Measurements from ENCODE around the gene KDM8. TPM values are rescaled to one million over a fixed set of nuclear protein-coding genes. Genes with fewer than 3 reads are reported as not detected.

Gene KDM8
- total and polyA plus RNA-seq, 9 of the 15 experiments (the other 6 are each of a cell fraction or from before 2014, with no cell fraction given): 0.61 to 9.1 (median 5.4) TPM

DNA sequence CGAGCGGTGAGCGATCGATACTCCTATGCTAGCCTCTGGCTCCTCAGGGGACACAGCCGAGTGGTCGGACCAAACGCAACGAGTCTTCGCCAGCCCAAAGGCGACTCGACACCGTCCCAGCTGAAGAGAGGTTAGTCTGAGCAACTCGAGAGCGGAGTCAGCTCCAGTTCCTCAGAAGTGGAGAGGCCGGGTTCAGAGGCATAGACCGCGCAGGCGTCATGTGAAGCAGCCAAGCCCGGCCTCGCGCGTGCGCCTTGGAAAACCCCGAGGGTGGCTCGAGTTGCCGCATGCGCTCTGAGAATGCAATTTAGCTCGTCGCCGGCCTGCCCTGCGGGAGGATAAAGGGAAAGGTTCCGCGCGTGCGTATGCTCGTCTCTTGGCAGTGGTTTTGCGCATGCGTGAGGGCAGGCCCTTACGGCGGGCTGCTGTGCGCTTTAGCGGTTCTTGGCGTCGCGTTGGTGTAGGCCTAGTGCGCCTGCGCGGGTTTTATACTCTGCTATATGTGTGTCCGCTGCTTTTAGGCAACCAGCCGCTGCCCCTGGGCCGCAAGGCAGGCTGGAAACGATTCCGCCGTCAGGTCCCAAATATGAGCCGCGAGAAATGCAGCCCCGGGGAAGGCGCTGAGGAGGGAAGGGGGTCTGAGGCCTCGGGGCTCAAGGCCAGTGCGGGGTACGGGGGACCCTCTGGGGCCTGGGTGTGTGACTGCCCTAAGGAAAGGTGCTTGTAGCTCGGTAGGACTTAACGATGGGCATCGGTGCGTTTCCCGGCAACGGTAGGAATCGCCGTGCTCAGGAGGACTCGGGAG lies at the start of gene KDM8 (continued):
- TF ChIP-seq, protein P1, sequence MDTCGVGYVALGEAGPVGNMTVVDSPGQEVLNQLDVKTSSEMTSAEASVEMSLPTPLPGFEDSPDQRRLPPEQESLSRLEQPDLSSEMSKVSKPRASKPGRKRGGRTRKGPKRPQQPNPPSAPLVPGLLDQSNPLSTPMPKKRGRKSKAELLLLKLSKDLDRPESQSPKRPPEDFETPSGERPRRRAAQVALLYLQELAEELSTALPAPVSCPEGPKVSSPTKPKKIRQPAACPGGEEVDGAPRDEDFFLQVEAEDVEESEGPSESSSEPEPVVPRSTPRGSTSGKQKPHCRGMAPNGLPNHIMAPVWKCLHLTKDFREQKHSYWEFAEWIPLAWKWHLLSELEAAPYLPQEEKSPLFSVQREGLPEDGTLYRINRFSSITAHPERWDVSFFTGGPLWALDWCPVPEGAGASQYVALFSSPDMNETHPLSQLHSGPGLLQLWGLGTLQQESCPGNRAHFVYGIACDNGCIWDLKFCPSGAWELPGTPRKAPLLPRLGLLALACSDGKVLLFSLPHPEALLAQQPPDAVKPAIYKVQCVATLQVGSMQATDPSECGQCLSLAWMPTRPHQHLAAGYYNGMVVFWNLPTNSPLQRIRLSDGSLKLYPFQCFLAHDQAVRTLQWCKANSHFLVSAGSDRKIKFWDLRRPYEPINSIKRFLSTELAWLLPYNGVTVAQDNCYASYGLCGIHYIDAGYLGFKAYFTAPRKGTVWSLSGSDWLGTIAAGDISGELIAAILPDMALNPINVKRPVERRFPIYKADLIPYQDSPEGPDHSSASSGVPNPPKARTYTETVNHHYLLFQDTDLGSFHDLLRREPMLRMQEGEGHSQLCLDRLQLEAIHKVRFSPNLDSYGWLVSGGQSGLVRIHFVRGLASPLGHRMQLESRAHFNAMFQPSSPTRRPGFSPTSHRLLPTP (IDR thresholded peaks at IDR 0.05; ENCODE audit: borderline replicate concordance, extremely low read depth, insufficient read length): no peak
- TF ChIP-seq, protein P2, sequence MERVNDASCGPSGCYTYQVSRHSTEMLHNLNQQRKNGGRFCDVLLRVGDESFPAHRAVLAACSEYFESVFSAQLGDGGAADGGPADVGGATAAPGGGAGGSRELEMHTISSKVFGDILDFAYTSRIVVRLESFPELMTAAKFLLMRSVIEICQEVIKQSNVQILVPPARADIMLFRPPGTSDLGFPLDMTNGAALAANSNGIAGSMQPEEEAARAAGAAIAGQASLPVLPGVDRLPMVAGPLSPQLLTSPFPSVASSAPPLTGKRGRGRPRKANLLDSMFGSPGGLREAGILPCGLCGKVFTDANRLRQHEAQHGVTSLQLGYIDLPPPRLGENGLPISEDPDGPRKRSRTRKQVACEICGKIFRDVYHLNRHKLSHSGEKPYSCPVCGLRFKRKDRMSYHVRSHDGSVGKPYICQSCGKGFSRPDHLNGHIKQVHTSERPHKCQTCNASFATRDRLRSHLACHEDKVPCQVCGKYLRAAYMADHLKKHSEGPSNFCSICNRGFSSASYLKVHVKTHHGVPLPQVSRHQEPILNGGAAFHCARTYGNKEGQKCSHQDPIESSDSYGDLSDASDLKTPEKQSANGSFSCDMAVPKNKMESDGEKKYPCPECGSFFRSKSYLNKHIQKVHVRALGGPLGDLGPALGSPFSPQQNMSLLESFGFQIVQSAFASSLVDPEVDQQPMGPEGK (CRISPR knock-in tag; IDR thresholded peaks at IDR 0.05; ENCODE audit: borderline replicate concordance): no peak
- TF ChIP-seq DIDO1 (tag; IDR thresholded peaks at IDR 0.05; ENCODE audit: low read depth) (peak; percentile 86; the same call in 1 of the 2 replicates), MBD2 (IDR thresholded peaks at IDR 0.05; ENCODE audit: borderline replicate concordance, low read depth) (no peak), SRSF7 (optimal IDR thresholded peaks at IDR 0.05; ENCODE audit: low read depth, low read length) (no peak), KLF10 (CRISPR knock-in tag; IDR thresholded peaks at IDR 0.05) (no peak), YBX1 (IDR thresholded peaks at IDR 0.05) (no peak), ZC3H11A (IDR thresholded peaks at IDR 0.05; ENCODE audit: low read depth, low read length) (no peak), NFE2 (IDR thresholded peaks at IDR 0.05; ENCODE audit: low read depth) (no peak), PHTF2 (CRISPR knock-in tag; IDR thresholded peaks at IDR 0.05) (no peak), POLR2B (IDR thresholded peaks at IDR 0.05; ENCODE audit: low read depth, partially characterized antibody) (peak; percentile 97), ZNF583 (CRISPR knock-in tag; IDR thresholded peaks at IDR 0.05) (no peak), HNRNPK (IDR thresholded peaks at IDR 0.05; ENCODE audit: low read depth, low read length, poor library complexity, severe bottlenecking) (no peak), BACH1 (tag; IDR thresholded peaks at IDR 0.05) (no peak)
- TF ChIP-seq, protein P3, sequence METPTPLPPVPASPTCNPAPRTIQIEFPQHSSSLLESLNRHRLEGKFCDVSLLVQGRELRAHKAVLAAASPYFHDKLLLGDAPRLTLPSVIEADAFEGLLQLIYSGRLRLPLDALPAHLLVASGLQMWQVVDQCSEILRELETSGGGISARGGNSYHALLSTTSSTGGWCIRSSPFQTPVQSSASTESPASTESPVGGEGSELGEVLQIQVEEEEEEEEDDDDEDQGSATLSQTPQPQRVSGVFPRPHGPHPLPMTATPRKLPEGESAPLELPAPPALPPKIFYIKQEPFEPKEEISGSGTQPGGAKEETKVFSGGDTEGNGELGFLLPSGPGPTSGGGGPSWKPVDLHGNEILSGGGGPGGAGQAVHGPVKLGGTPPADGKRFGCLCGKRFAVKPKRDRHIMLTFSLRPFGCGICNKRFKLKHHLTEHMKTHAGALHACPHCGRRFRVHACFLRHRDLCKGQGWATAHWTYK (CRISPR knock-in tag; IDR thresholded peaks at IDR 0.05): peak; percentile 94
- TF ChIP-seq, protein P4, sequence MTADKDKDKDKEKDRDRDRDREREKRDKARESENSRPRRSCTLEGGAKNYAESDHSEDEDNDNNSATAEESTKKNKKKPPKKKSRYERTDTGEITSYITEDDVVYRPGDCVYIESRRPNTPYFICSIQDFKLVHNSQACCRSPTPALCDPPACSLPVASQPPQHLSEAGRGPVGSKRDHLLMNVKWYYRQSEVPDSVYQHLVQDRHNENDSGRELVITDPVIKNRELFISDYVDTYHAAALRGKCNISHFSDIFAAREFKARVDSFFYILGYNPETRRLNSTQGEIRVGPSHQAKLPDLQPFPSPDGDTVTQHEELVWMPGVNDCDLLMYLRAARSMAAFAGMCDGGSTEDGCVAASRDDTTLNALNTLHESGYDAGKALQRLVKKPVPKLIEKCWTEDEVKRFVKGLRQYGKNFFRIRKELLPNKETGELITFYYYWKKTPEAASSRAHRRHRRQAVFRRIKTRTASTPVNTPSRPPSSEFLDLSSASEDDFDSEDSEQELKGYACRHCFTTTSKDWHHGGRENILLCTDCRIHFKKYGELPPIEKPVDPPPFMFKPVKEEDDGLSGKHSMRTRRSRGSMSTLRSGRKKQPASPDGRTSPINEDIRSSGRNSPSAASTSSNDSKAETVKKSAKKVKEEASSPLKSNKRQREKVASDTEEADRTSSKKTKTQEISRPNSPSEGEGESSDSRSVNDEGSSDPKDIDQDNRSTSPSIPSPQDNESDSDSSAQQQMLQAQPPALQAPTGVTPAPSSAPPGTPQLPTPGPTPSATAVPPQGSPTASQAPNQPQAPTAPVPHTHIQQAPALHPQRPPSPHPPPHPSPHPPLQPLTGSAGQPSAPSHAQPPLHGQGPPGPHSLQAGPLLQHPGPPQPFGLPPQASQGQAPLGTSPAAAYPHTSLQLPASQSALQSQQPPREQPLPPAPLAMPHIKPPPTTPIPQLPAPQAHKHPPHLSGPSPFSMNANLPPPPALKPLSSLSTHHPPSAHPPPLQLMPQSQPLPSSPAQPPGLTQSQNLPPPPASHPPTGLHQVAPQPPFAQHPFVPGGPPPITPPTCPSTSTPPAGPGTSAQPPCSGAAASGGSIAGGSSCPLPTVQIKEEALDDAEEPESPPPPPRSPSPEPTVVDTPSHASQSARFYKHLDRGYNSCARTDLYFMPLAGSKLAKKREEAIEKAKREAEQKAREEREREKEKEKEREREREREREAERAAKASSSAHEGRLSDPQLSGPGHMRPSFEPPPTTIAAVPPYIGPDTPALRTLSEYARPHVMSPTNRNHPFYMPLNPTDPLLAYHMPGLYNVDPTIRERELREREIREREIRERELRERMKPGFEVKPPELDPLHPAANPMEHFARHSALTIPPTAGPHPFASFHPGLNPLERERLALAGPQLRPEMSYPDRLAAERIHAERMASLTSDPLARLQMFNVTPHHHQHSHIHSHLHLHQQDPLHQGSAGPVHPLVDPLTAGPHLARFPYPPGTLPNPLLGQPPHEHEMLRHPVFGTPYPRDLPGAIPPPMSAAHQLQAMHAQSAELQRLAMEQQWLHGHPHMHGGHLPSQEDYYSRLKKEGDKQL (CRISPR knock-in tag; IDR thresholded peaks at IDR 0.05; ENCODE audit: borderline replicate concordance): no peak

Data from K562 (cell line).